Pancreas (tissue), 10 donors: Measurements from ENCODE around the gene TBC1D3L. TPM values are rescaled to one million over a fixed set of nuclear protein-coding genes. Genes with fewer than 3 reads are reported as not detected.
"Not testable (repeated sequence)": the region's sequence is repeated elsewhere in the genome, so short reads cannot be mapped to it uniquely, and the experiment has no call there.

Experiments used
- ATAC-seq, 4 donors: fragments of 200-7000 bp; cut with Tn5 transposase; one replicate each; pipeline versions ENCODE4 v1.8.0 to v1.9.1; 2020; ENCODE audit warnings: mild to moderate bottlenecking in 4 of 4, moderate library complexity in 4 of 4
- DNase-seq, 6 donors: peaks; one replicate each; pipeline ENCODE4 v3.0.0-alpha.2; 2020
- FAIRE-seq: peaks from 2 replicates; lab custom pipeline; 2012; peaks lifted over from hg19 to GRCh38; lab: Jason Lieb, UNC
- H3K27ac ChIP-seq, 4 donors: fragments of 200-600 bp; sonication (generic); 1 replicate in 3 of 4; 2 replicates in 1 of 4; pipeline versions ENCODE4 v1.5.0 to v1.8.0; 2020
- H3K27me3 ChIP-seq, 4 donors: fragments of 200-600 bp; one replicate each; pipeline ENCODE4 v1.8.0; 2021
- H3K36me3 ChIP-seq, 3 donors: fragments of 200-600 bp; sonication (generic) in 1 of 3; one replicate each; pipeline versions ENCODE4 v1.5.0 to v1.8.0; 2020 to 2021
- H3K4me1 ChIP-seq, 3 donors: fragments of 200-600 bp; one replicate each; pipeline ENCODE4 v1.8.0; 2021
- H3K4me3 ChIP-seq, 4 donors: fragments of 200-600 bp; sonication (generic) in 2 of 4; one replicate each; pipeline versions ENCODE4 v1.5.0 to v1.8.0; 2020 to 2021
- H3K9me3 ChIP-seq, 4 donors: fragments of 200-600 bp; one replicate each; pipeline ENCODE4 v1.8.0; 2021
- WGBS, 2 donors: extraction: QIAGEN DNeasy Blood & Tissue Kit; methylation state at CpG; one replicate each; pipeline ENCODE4 v1.1.7; 2013; 5-methylcytosine and 5-hydroxymethylcytosine counted together
- intact Hi-C, 3 donors: fragments of 100-400 bp; cut with DNase I; formaldehyde crosslinking; loops; one replicate each; pipeline versions ENCODE4 v1.11.1 to v1.14.2; 2022
- polyA plus RNA-seq, 2 donors: library from polyadenylated mRNA; stranded (reverse); fragments of 200-250 nt; gene quantifications; one replicate each; pipeline ENCODE4 v1.2.3, GENCODE V29; 2013
- total RNA-seq, 6 donors: library from RNA; stranded (reverse); fragmentation: NEBNext Ultra II Directional in 4 of 6; extraction: Animal tissue kit (Norgen Biotek cat#: 25700) in 4 of 6; gene quantifications; one replicate each; pipeline versions ENCODE4 v1.2.1 to v1.2.4, GENCODE V29; 2021 to 2023
- donor health status: healthy with polysubstance abuse.
- donor health status: DM: no; HTN: no; CAD: no; lungs with moderate emphysema.
- donor health status: DM: no; HTN: no; CAD: no.
- donor health status: control.
- donor health status: control.
- donor health status: Bipolar disorder and iron deficiency.
- donor health status: DM: yes; HTN: yes; CAD: no.
- donor health status: DM: no; HTN: no; CAD: no.
- donor health status: DM: no; HTN: no; CAD: no.
- donor health status: DM: yes; HTN: yes; CAD: no.

The TBC1D3L gene
- total RNA-seq: 10 to 100 TPM in 1 of 6 donors, 1 to 10 TPM in 5; 3.8 to 11.0 (median 7.1) TPM
- 10 to 100 TPM; 16.6 to 44.3 TPM for polyA plus RNA-seq

- H3K36me3 ChIP-seq, FAIRE-seq, H3K27me3 ChIP-seq, H3K9me3 ChIP-seq, DNase-seq, intact Hi-C loops, H3K27ac ChIP-seq, H3K4me1 ChIP-seq, H3K4me3 ChIP-seq, ATAC-seq: not testable (repeated sequence)
- no CpG with 5 or more reads among the region's 11 CpGs for WGBS, 2 donors
Measured at GRCh38 chr17:37988960-37989359, at the start of gene TBC1D3L. Gene TBC1D3L (minus strand): TSS chr17:37989060. CDS start chr17:37987520, 1,540 bp downstream.

DNA sequence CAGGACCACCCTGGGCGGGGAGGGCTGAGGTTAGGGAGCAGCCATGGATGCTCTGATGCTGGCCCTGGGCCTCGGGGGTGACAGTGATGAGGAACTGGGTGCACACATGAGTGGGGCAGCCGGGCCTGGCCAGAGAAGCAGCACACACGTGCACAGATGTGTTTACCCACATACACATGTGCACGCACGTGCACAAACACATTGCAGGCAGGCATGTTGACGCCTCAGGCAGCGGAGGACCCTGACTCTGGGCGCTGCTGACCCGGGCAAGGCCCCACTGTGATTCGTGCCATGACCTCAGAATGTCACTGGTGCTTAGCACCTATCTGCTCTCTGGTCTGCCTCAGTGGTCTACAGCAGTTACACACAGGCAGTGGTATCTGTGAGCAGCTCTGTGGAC, 14.8 kb upstream of the TBC1D3L start, which contains the start of gene TBC1D3D:
Gene TBC1D3D, plus strand, starts transcription at position 301 of the 400 bp plus-strand sequence. CDS start 1,585 bp downstream, outside the sequence.
- H3K27me3 ChIP-seq, H3K27ac ChIP-seq, intact Hi-C loops, H3K4me3 ChIP-seq, H3K4me1 ChIP-seq, H3K9me3 ChIP-seq, FAIRE-seq, H3K36me3 ChIP-seq, ATAC-seq, DNase-seq: not testable (repeated sequence)
- no CpG with 5 or more reads among the region's 11 CpGs for WGBS, 2 donors

Other genes with a start within 250 kb of the TBC1D3L start
- gene HNF1B, start 244.0 kb downstream of the TBC1D3L start, total RNA-seq: 10 to 100 TPM; 24.9 to 50.5 (median 29.5) TPM
- 10 to 100 TPM; 36.5 to 49.2 TPM for gene HNF1B, start 244.0 kb downstream of the TBC1D3L start, polyA plus RNA-seq
- not detected for gene TBC1D3K, start 64.6 kb downstream of the TBC1D3L start, total RNA-seq
- not detected for gene TBC1D3K, start 64.6 kb downstream of the TBC1D3L start, polyA plus RNA-seq
- gene TBC1D3D, start 14.9 kb upstream of the TBC1D3L start, total RNA-seq: under 1 TPM in 2 of 6 donors, not detected in 4; 0.28 to 0.35 TPM
- gene TBC1D3D, start 14.9 kb upstream of the TBC1D3L start, polyA plus RNA-seq: 1 to 10 TPM in 1 of 2 donors, not detected in 1; 4.3 TPM
- 1 to 10 TPM in 1 of 6 donors, not detected in 5; 3.1 TPM for gene TBC1D3C, start 79.6 kb upstream of the TBC1D3L start, total RNA-seq
- under 1 TPM; 0.05 to 0.19 TPM for gene TBC1D3C, start 79.6 kb upstream of the TBC1D3L start, polyA plus RNA-seq
- not detected for gene TBC1D3E, start 138.9 kb upstream of the TBC1D3L start, total RNA-seq
- gene TBC1D3E, start 138.9 kb upstream of the TBC1D3L start, polyA plus RNA-seq: not detected
- not detected for gene TBC1D3, start 203.5 kb upstream of the TBC1D3L start, total RNA-seq
- under 1 TPM in 1 of 2 donors, not detected in 1; 0.07 TPM for gene TBC1D3, start 203.5 kb upstream of the TBC1D3L start, polyA plus RNA-seq